Kidney glomerular epithelial cell (primary cell): ENCODE results near the gene GPR156.
"Not testable (repeated sequence)": the region's sequence is repeated elsewhere in the genome, so short reads cannot be mapped to it uniquely, and the experiment has no call there.

Experiments
- DNase-seq: peaks from one replicate; lab custom pipeline; 2025; lab: John Stamatoyannopoulos, UW

GPR156 gene

GRCh38 chr3:120160050-120160449, 125.0 kb downstream of the GPR156 start:
- peak; percentile 47 for DNase-seq

- DNase-seq = no peak
These were observed 127.3 kb downstream of the GPR156 start for GRCh38 chr3:120157681-120158080.

- no peak for DNase-seq
These were observed 127.9 kb downstream of the GPR156 start for GRCh38 chr3:120157113-120157512.

GRCh38 chr3:120156699-120157098, 128.3 kb downstream of the GPR156 start:
- no peak for DNase-seq

GRCh38 chr3:120155694-120156093, 129.3 kb downstream of the GPR156 start:
- DNase-seq = not testable (repeated sequence)

- no peak for DNase-seq
These were observed 129.9 kb downstream of the GPR156 start for GRCh38 chr3:120155108-120155507.

- DNase-seq = peak; percentile 51
These were observed 131.7 kb downstream of the GPR156 start for GRCh38 chr3:120153294-120153693.

GRCh38 chr3:120151791-120152190, 133.2 kb downstream of the GPR156 start:
- DNase-seq = no peak

GRCh38 chr3:120148187-120148949, 136.7 kb downstream of the GPR156 start:
- DNase-seq = no peak

- DNase-seq = no peak
These were observed 137.8 kb downstream of the GPR156 start for GRCh38 chr3:120147072-120147871.

GRCh38 chr3:120145542-120146285, 139.3 kb downstream of the GPR156 start:
- DNase-seq = peak; percentile 50

GRCh38 chr3:120144267-120144666, 140.8 kb downstream of the GPR156 start:
- peak; percentile 84 for DNase-seq

GRCh38 chr3:120143676-120144075, 141.3 kb downstream of the GPR156 start:
- DNase-seq = no peak

- DNase-seq = no peak
These were observed 142.8 kb downstream of the GPR156 start for GRCh38 chr3:120142236-120142635.

- no peak for DNase-seq
These were observed 144.8 kb downstream of the GPR156 start for GRCh38 chr3:120140098-120140742.

GRCh38 chr3:120139140-120139539, 145.9 kb downstream of the GPR156 start:
- DNase-seq = no peak

- DNase-seq = no peak
These were observed 147.5 kb downstream of the GPR156 start for GRCh38 chr3:120137548-120137947.

- no peak for DNase-seq
These were observed 154.4 kb downstream of the GPR156 start for GRCh38 chr3:120130656-120131055.

- DNase-seq = no peak
These were observed 155.1 kb downstream of the GPR156 start for GRCh38 chr3:120129718-120130513.

GRCh38 chr3:120129051-120129450, 156.0 kb downstream of the GPR156 start:
- DNase-seq = no peak

- no peak for DNase-seq
These were observed 159.0 kb downstream of the GPR156 start for GRCh38 chr3:120125992-120126391.
